Stimulated activated CD4-positive, alpha-beta T cell treated with anti-CD3 and anti-CD28 coated beads, TNF-alpha, amount 100 ng/mL, for 4 hours (primary cell): ENCODE measurements around the gene CLASP2.
"Not testable (repeated sequence)": the region's sequence is repeated elsewhere in the genome, so short reads cannot be mapped to it uniquely, and the experiment has no call there.

Experiments used
- DNase-seq, 3 experiments: peaks; one replicate each; pipeline ENCODE4 v3.0.0-alpha.2; 2020; ENCODE audit warnings: low read depth in 3 of 3

Gene CLASP2

GRCh38 chr3:33717866-33718594 is at the start of gene CLASP2:
Gene CLASP2 (minus strand): TSS chr3:33718254. CDS start chr3:33718002, 252 bp downstream.
- peak; percentile 63 to 77 (median 66) for DNase-seq

DNA sequence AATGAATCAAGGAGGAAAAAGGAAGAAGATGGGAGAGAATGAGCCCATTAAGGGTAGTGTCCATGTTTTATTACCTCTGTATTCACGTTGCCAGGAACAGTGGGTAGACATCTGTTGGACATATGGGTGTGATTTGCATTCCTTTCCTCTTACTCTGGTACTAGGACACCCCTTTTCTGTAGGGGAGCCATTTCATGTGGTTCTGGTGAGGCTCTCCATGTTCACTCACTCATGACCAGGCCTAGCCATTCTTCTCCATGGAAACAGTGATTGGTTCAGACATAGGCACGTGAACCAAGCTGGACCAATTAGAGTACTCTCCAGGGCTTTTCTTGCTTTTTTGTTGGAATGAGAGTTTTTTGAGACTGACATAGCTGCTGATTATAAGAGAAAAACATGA is 40.8 kb upstream of the CLASP2 start:
- no peak for DNase-seq

- DNase-seq = no peak
Observed at GRCh38 chr3:33758281-33758680, 40.2 kb upstream of the CLASP2 start.

- DNase-seq = not testable (repeated sequence)
Observed at GRCh38 chr3:33754391-33754790, 36.3 kb upstream of the CLASP2 start.

DNA sequence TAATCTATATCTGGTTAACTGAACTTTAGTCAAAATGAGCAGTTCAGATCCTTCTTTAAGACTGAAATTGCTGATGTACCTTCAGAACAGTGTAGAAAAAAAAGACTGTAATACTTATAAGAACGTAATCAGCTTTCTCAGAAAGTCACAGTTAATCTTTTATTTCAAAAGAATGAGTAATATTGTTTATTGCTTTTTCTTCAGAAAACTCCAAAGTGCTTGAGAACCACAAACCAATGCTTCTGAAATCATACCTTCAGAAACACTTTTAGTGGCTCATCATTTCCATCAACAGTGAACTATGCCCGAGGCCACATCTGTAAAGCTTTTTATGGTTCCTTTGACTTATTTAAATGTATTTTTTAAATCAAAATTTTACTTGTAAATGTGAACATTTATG is 33.3 kb upstream of the CLASP2 start:
- no peak for DNase-seq

GRCh38 chr3:33750211-33750548 is 32.1 kb upstream of the CLASP2 start:
- DNase-seq = no peak

GRCh38 chr3:33749546-33750210 is 31.6 kb upstream of the CLASP2 start:
- no peak for DNase-seq

- DNase-seq = no peak
Observed at GRCh38 chr3:33746416-33747116, 28.5 kb upstream of the CLASP2 start.

- DNase-seq = no peak
Observed at GRCh38 chr3:33737146-33737545, 19.1 kb upstream of the CLASP2 start.

GRCh38 chr3:33732394-33732793 is 14.3 kb upstream of the CLASP2 start:
- DNase-seq = no peak

DNA sequence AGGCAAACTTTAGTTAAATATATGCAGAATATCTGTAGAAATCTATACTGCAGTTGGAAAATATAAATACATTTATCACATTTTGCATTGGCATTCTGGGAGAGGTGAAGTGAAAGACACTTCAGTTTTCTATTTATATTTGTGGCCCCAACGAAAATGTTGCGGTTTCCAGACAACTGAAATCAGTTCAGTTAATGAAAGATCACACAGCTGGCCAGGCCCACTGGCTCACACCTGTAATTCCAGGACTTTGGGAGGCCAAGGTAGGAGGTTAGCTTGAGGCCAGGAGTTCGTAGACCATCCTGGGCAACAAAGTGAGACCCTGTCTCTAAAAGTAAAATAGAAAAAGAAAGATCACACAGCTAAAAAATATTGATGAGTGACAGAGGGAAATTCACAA is 11.9 kb upstream of the CLASP2 start:
- DNase-seq = no peak

- no peak for DNase-seq
Observed at GRCh38 chr3:33724256-33724655, 6.2 kb upstream of the CLASP2 start.

DNA sequence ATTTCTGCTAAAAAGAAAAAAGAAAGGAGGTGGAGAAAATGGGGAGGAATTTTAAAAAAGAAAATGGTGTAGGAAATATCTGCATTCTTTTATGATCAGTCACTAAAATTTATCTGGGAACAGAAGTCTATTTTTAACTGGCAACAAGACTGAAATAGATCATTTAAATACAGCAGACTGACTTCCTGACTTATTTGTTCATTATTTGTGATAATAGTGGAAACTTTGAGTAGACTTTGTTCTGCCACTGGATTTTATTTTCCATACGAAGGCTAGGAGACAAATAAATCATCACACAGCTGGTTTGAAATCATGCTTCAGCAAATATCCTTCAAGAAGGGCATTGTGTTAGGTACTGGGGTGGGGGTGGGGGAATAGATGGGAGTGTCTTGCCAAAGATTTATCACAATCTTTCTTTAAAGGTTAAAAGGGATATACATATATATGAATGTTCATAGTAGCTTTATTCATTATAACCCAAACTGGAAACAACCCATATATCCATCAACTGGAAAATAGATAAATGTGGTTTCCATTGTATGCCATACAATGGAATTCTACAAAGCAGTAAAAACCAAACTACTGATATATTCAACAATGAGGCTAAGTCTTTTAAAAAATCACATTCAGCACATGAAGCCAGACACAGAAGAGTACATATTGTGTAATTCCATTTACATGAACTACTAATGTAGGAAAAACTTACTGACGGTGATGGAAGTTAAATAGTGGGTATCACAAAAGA is 4.7 kb upstream of the CLASP2 start:
- no peak for DNase-seq

- DNase-seq = no peak
Observed at GRCh38 chr3:33722191-33722590, 4.1 kb upstream of the CLASP2 start.

- DNase-seq = no peak
Observed at GRCh38 chr3:33718595-33718907, 497 bp upstream of the CLASP2 start.

DNA sequence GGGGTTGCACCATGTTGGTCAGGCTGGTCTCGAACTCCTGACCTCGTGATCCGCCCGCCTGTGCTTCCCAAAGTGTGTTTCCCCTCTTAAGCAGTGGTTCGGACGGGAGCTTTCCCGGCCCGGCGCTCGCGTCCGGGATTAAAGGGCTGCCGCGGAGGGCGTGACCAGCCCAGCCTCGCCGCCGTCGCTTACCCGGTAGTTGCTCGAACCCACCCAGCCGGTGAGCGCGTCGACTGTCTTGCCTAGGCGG is 513 bp downstream of the CLASP2 start:
- no peak for DNase-seq

DNA sequence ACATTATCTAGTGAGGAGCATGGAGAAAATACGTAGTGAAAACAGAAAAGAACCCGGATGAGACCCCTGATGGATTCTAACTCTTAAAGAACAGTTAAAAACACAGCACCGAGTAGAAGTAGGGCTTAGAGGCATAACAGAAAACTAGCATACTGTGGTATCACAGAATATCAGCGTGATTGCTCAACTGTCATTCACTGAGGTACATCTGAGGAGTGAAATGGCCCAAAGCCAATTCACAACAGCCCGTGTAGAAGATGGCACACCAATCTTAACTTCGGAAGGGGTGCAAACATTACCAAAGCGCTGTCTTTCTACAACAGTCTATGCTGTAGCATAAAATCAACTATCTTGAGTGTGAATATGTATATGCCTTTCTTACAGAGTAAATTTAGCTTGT is 1.8 kb downstream of the CLASP2 start:
- no peak for DNase-seq

DNA sequence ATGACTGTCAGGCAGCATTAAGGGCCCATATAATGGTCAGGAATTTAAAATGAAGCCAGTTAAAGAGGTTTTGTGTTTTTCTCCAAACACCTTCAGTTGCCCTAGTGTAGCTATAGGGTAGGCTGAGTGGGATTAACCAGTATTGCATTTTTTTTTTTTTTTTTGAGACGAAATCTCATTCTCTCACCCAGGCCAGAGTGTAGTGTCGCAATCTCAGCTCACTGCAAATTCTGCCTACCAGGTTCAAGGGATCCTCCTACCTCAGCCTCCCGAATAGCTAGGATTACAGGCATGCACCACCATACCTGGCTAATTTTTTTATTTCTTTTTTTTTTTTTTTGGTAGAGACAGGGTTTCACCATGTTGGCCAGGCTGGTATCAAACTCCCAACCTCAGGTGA is 7.0 kb downstream of the CLASP2 start:
- DNase-seq = no peak

DNA sequence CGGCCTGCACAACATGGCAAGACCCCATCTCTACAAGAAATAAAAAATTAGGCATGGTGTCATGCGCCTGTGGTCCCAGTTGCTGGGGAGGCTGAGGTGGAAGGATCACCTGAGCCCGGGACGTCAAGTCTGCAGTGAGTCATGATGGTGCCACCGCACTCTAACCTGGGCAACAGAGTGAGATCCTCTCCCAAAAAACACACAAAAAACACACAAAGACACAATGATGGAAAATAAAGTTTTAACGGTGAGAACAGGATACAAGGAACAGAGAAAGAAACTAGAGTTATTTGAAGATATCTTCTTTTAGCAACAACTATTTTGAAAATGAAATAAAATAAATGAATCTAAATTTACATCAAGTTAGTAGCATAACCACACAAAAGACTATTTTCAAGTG is 12.0 kb downstream of the CLASP2 start:
- DNase-seq = no peak

DNA sequence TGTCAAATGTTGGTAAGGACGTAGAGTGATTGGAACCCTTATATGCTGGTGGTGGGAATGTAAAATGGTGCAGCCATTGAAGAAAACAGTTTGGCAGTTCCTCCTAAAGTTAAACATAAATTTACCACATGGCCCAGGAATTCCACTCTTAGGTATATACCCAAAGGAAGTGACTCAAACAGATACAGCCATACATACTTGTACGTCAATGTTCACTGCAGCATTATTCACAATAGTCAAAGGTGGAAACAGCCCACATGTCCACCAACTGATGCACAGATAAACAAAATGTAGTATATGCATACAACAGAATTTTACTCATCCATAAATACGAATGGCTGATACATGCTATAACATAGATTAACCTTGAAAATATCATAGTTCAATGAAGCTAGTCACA is 13.2 kb downstream of the CLASP2 start:
- DNase-seq = no peak

DNA sequence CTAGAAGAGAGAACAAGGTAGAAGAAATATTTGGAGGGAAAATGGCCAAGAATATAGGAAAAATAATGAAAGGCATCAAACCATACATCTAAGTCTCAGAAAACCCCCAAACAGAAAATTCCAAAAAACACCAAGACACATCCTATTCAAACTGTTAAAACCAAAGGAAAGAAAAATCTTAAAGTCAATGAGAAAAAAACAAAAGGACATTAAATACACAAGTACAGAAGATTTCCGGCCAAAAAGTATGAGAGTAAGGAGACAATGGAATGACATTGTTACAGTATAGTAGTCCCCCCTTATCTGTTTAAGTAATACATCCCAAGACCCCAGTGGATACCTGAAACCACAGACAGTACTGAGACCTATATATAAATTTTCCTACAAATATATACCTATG is 18.8 kb downstream of the CLASP2 start:
- DNase-seq = no peak

GRCh38 chr3:33694944-33695343 is 23.1 kb downstream of the CLASP2 start:
- no peak for DNase-seq

- no peak for DNase-seq
Observed at GRCh38 chr3:33690341-33690740, 27.7 kb downstream of the CLASP2 start.
